ENCODE data around the gene PCDHB10.
"Not testable (repeated sequence)": the region's sequence is repeated elsewhere in the genome, so short reads cannot be mapped to it uniquely, and the experiment has no call there.

DNA sequence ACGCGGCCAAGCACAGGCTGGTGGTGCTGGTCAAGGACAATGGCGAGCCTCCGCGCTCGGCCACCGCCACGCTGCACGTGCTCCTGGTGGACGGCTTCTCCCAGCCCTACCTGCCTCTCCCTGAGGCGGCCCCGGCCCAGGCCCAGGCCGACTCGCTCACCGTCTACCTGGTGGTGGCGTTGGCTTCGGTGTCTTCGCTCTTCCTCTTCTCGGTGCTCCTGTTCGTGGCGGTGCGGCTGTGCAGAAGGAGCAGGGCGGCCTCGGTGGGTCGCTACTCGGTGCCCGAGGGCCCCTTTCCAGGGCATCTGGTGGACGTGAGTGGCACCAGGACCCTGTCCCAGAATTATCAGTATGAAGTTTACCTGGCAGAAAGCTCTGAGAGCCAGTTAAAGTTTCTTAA, 34.3 kb upstream of the PCDHB10 start:
- TF ChIP-seq, protein P1, sequence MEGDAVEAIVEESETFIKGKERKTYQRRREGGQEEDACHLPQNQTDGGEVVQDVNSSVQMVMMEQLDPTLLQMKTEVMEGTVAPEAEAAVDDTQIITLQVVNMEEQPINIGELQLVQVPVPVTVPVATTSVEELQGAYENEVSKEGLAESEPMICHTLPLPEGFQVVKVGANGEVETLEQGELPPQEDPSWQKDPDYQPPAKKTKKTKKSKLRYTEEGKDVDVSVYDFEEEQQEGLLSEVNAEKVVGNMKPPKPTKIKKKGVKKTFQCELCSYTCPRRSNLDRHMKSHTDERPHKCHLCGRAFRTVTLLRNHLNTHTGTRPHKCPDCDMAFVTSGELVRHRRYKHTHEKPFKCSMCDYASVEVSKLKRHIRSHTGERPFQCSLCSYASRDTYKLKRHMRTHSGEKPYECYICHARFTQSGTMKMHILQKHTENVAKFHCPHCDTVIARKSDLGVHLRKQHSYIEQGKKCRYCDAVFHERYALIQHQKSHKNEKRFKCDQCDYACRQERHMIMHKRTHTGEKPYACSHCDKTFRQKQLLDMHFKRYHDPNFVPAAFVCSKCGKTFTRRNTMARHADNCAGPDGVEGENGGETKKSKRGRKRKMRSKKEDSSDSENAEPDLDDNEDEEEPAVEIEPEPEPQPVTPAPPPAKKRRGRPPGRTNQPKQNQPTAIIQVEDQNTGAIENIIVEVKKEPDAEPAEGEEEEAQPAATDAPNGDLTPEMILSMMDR (IDR thresholded peaks at IDR 0.05; ENCODE audit: low read depth, low read length) = not testable (repeated sequence)
- TF ChIP-seq EZH2phosphoT487 (IDR thresholded peaks at IDR 0.05; ENCODE audit: low read depth) = not testable (repeated sequence)

Measured in OCI-LY3 (cell line).